ENCODE data around the gene SCO2. TPM values are rescaled to one million over a fixed set of nuclear protein-coding genes. Genes with fewer than 3 reads are reported as not detected.

Gene SCO2
- total RNA-seq, 6 experiments from 2014 or later = 0.80 to 4.2 (median 2.5) TPM; not detected in 2

GRCh38 chr22:50488006-50488677 lies 37.3 kb downstream of the SCO2 start:
- no peak for ATAC-seq
- H3K27ac ChIP-seq = no peak overlapping the region
- intact Hi-C loops (cut with DNase I) = loop anchor here in 1 of 2 donors (10.0 kb wide), 1 partner anchor 243 kb away; the partner anchor contains the start of gene TUBGCP6
- DNase-seq = peak in 2 of 3 donors; percentile 44 to 47
- H3K4me1 ChIP-seq = peaks cover 0 to 5% (median 1%) of the 10 kb centered on the region in 4 donors
- no peak overlapping the region for H3K4me3 ChIP-seq
- TF ChIP-seq POLR2A (IDR thresholded peaks at IDR 0.05) = no peak
- TF ChIP-seq CTCF (IDR thresholded peaks at IDR 0.05) = no peak
- no peaks in the 10 kb centered on the region for H3K36me3 ChIP-seq
- no peaks in the 10 kb centered on the region for H3K27me3 ChIP-seq
- no CpG with 5 or more reads among the region's 18 CpGs for whole genome bisulfite sequencing (ENCODE audit: insufficient coverage, low coverage, low lambda C conversion rate, missing lambda C conversion rate)
- H3K9me3 ChIP-seq = no peaks in the 10 kb centered on the region

- ATAC-seq = no peak
- DNase-seq = peak in 2 of 3 donors; percentile 18 to 39
- no peaks in the 10 kb centered on the region for H3K9me3 ChIP-seq
- TF ChIP-seq CTCF (IDR thresholded peaks at IDR 0.05) = no peak
- TF ChIP-seq POLR2A (IDR thresholded peaks at IDR 0.05) = no peak
- WGBS (ENCODE audit: insufficient coverage, low coverage, low lambda C conversion rate, missing lambda C conversion rate) = no CpG with 5 or more reads among the region's 23 CpGs
- H3K4me3 ChIP-seq = no peak overlapping the region
- H3K36me3 ChIP-seq = no peaks in the 10 kb centered on the region
- intact Hi-C loops (cut with DNase I) = loop anchor here in 1 of 2 donors (10.0 kb wide), 1 partner anchor 243 kb away; the partner anchor contains the start of gene TUBGCP6
- H3K27me3 ChIP-seq = no peaks in the 10 kb centered on the region
- H3K4me1 ChIP-seq = peaks cover 0 to 5% (median 1%) of the 10 kb centered on the region in 4 donors
- H3K27ac ChIP-seq = no peak overlapping the region
These were observed 38.0 kb downstream of the SCO2 start for GRCh38 chr22:50487290-50488005.

- TF ChIP-seq CTCF (IDR thresholded peaks at IDR 0.05) (no peak), POLR2A (IDR thresholded peaks at IDR 0.05) (no peak)
- 75% methylated on average over 5 of the region's 23 CpGs for WGBS (ENCODE audit: insufficient coverage, low coverage, low lambda C conversion rate, missing lambda C conversion rate)
- no peaks in the 10 kb centered on the region for H3K9me3 ChIP-seq
- H3K4me1 ChIP-seq = peaks cover 0 to 11% (median 1%) of the 10 kb centered on the region in 4 donors
- H3K4me3 ChIP-seq = no peak within 1 kb of the TSS
- no peak within 1 kb of the TSS for H3K27ac ChIP-seq
- DNase-seq (peak in 1 of 3 donors; percentile 42), ATAC-seq (no peak)
- H3K36me3 ChIP-seq = no peaks in the 10 kb centered on the region
- H3K27me3 ChIP-seq = no peaks in the 10 kb centered on the region
- intact Hi-C loops (cut with DNase I) = loop anchor here in 1 of 2 donors (10.0 kb wide), 1 partner anchor 242 kb away; the partner anchor contains the start of gene TUBGCP6
These were observed 38.7 kb downstream of the SCO2 start, which contains the start of gene MIOX for GRCh38 chr22:50486561-50487289. TSS of gene MIOX (plus strand) at chr22:50486859. CDS start at chr22:50486898, 39 bp downstream.

Measured in right lobe of liver (tissue), 6 donors.